OCI-LY3 (cell line): Measurements from ENCODE around the gene GDF11.

ENCODE experiments used
- H2AFZ ChIP-seq: fragments of 200-600, 300-600 bp; shearing (Covaris generic); 2 replicates; pipeline ENCODE4 v1.6.0; 2014; ENCODE audit warnings: antibody characterized with exemption, low read depth, low read length
- H3K27ac ChIP-seq: fragments of 200-600, 300-600 bp; sonication (generic); 2 replicates; pipeline ENCODE4 v1.5.1; 2014; ENCODE audit warnings: mild to moderate bottlenecking, low read length, moderate library complexity, mixed read lengths
- H3K27me3 ChIP-seq: fragments of 200-600, 300-600 bp; sonication (generic); 2 replicates; pipeline ENCODE4 v1.6.1; 2014; ENCODE audit warnings: low read depth, low read length, mixed read lengths
- H3K36me3 ChIP-seq: fragments of 200-600, 300-600 bp; sonication (generic); replicated peaks from 2 replicates; pipeline ENCODE3; 2014; ENCODE audit warnings: low read depth, low read length, mixed read lengths
- H3K4me1 ChIP-seq: fragments of 300-600, 200-600 bp; sonication (generic); 2 replicates; pipeline ENCODE4 v1.6.1; 2014; ENCODE audit warnings: low read length, mixed read lengths
- H3K4me2 ChIP-seq: fragments of 200-600, 300-600 bp; sonication (generic); 2 replicates; pipeline ENCODE4 v1.6.1; 2014; ENCODE audit warnings: low read length, mixed read lengths
- H3K4me3 ChIP-seq: fragments of 300-600, 200-600 bp; sonication (generic); 2 replicates; pipeline ENCODE4 v1.5.1; 2014; ENCODE audit warnings: antibody characterized with exemption, mild to moderate bottlenecking, low read length, moderate library complexity
- H3K79me2 ChIP-seq: fragments of 300-600, 200-600 bp; shearing (Covaris generic); 2 replicates; pipeline ENCODE4 v1.6.1; 2014; ENCODE audit warnings: mild to moderate bottlenecking, low read length, mixed read lengths
- H3K9ac ChIP-seq: fragments of 300-600, 200-600 bp; shearing (Covaris generic); 2 replicates; pipeline ENCODE4 v1.6.0; 2014; ENCODE audit warnings: mild to moderate bottlenecking, low read length, moderate library complexity
- H3K9me3 ChIP-seq: fragments of 200-600, 300-600 bp; shearing (Covaris generic); 2 replicates; pipeline ENCODE4 v1.6.1; 2014; ENCODE audit warnings: low read length, mixed read lengths; ENCODE audit not compliant: insufficient read depth
- H4K20me1 ChIP-seq: fragments of 200-600, 300-600 bp; sonication (generic); 2 replicates; pipeline ENCODE4 v1.6.1; 2016; ENCODE audit warnings: low read length, mixed read lengths; ENCODE audit not compliant: insufficient read depth
- CTCF ChIP-seq: fragments of 200-600, 300-600 bp; sonication (generic); IDR thresholded peaks from 2 replicates; pipeline ENCODE4 v1.5.1; 2014; ENCODE audit warnings: antibody characterized with exemption, low read length, low read depth
- EZH2phosphoT487 ChIP-seq: fragments of 200-600 bp; shearing (Covaris generic); IDR thresholded peaks from 2 replicates; pipeline ENCODE4 v1.6.1; 2018; ENCODE audit warnings: antibody characterized with exemption, mixed run types, low read depth

Gene GDF11

GRCh38 chr12:55746174-55746912, 3.4 kb downstream of the GDF11 start:
- Histone ChIP-seq H3K4me2 (no peak overlapping the region), H3K4me3 (no peak overlapping the region), H3K27me3 (peaks cover 14% of the 10 kb centered on the region), H3K36me3 (peaks cover 10% of the 10 kb centered on the region), H4K20me1 (no peaks in the 10 kb centered on the region), H3K27ac (no peak overlapping the region), H3K9me3 (no peaks in the 10 kb centered on the region), H3K9ac (no peak overlapping the region), H3K79me2 (no peaks in the 10 kb centered on the region), H2AFZ (no peak overlapping the region), H3K4me1 (peaks cover 18% of the 10 kb centered on the region)
- TF ChIP-seq CTCF: no peak
- TF ChIP-seq EZH2phosphoT487: no peak

GRCh38 chr12:55746913-55747231, 4.0 kb downstream of the GDF11 start:
- no peak overlapping the region for H3K27ac ChIP-seq
- H3K4me3 ChIP-seq: no peak overlapping the region
- no peak overlapping the region for H3K4me2 ChIP-seq
- H2AFZ ChIP-seq: no peak overlapping the region
- H3K4me1 ChIP-seq: peaks cover 18% of the 10 kb centered on the region
- H3K27me3 ChIP-seq: peaks cover 11% of the 10 kb centered on the region
- H3K79me2 ChIP-seq: no peaks in the 10 kb centered on the region
- H3K9ac ChIP-seq: no peak overlapping the region
- no peaks in the 10 kb centered on the region for H4K20me1 ChIP-seq
- no peaks in the 10 kb centered on the region for H3K9me3 ChIP-seq
- H3K36me3 ChIP-seq: peaks cover 15% of the 10 kb centered on the region
- TF ChIP-seq EZH2phosphoT487 (no peak), CTCF (no peak)

GRCh38 chr12:55748230-55748993, 5.5 kb downstream of the GDF11 start:
- no peak for TF ChIP-seq EZH2phosphoT487
- no peak for TF ChIP-seq CTCF
- Histone ChIP-seq H3K27ac (no peak overlapping the region), H3K9me3 (no peaks in the 10 kb centered on the region), H3K36me3 (peaks cover 30% of the 10 kb centered on the region), H3K4me1 (0 out of 2 replicates have a peak, but pooled peaks cover 14% of the 10 kb centered on the region), H4K20me1 (no peaks in the 10 kb centered on the region), H3K27me3 (peaks cover 4% of the 10 kb centered on the region; the same call in 1 of the 2 replicates), H3K9ac (no peak overlapping the region), H2AFZ (no peak overlapping the region), H3K4me2 (no peak overlapping the region), H3K4me3 (no peak overlapping the region), H3K79me2 (no peaks in the 10 kb centered on the region)

GRCh38 chr12:55755246-55755645, 12.3 kb downstream of the GDF11 start:
- TF ChIP-seq CTCF: no peak
- no peak for TF ChIP-seq EZH2phosphoT487

More at GRCh38 chr12:55755246-55755645, 12.3 kb downstream of the GDF11 start:
- Histone ChIP-seq H3K9ac (no peak overlapping the region), H3K36me3 (peaks cover 63% of the 10 kb centered on the region), H3K27me3 (no peaks in the 10 kb centered on the region), H3K9me3 (no peaks in the 10 kb centered on the region), H3K4me1 (no peaks in the 10 kb centered on the region), H3K4me2 (no peak overlapping the region), H3K27ac (no peak overlapping the region), H3K4me3 (no peak overlapping the region), H3K79me2 (no peaks in the 10 kb centered on the region), H4K20me1 (no peaks in the 10 kb centered on the region), H2AFZ (no peak overlapping the region)
